GM04504 (cell line): ENCODE measurements around the gene WHAMM.
"Not testable (repeated sequence)": the region's sequence is repeated elsewhere in the genome, so short reads cannot be mapped to it uniquely, and the experiment has no call there.

Experiments
- DNase-seq: peaks from one replicate; pipeline ENCODE4 v3.0.0-alpha.2; 2012; ENCODE audit warnings: low read depth

Gene WHAMM

GRCh38 chr15:82839136-82839535 lies 29.7 kb downstream of the WHAMM start:
- DNase-seq = no peak

- DNase-seq = no peak
Observed at GRCh38 chr15:82840166-82840565, 30.7 kb downstream of the WHAMM start.

GRCh38 chr15:82843566-82843965 lies 34.1 kb downstream of the WHAMM start:
- DNase-seq = no peak

GRCh38 chr15:82845686-82846085 lies 36.3 kb downstream of the WHAMM start:
- DNase-seq = no peak

- no peak for DNase-seq
Observed at GRCh38 chr15:82846621-82847020, 37.2 kb downstream of the WHAMM start.

- no peak for DNase-seq
Observed at GRCh38 chr15:82847703-82848102, 38.3 kb downstream of the WHAMM start.

GRCh38 chr15:82848241-82848993 lies 39.0 kb downstream of the WHAMM start:
- DNase-seq = no peak

GRCh38 chr15:82849556-82850512 lies 40.4 kb downstream of the WHAMM start:
- DNase-seq = peak; percentile 68

GRCh38 chr15:82850731-82851130 lies 41.3 kb downstream of the WHAMM start:
- no peak for DNase-seq

GRCh38 chr15:82851306-82851850 lies 42.0 kb downstream of the WHAMM start:
- no peak for DNase-seq

GRCh38 chr15:82851981-82852511 lies 42.6 kb downstream of the WHAMM start:
- DNase-seq = no peak

- no peak for DNase-seq
Observed at GRCh38 chr15:82852941-82853561, 43.6 kb downstream of the WHAMM start.

- no peak for DNase-seq
Observed at GRCh38 chr15:82854554-82854953, 45.1 kb downstream of the WHAMM start.

- no peak for DNase-seq
Observed at GRCh38 chr15:82855286-82856100, 46.1 kb downstream of the WHAMM start.

GRCh38 chr15:82856397-82857170 lies 47.2 kb downstream of the WHAMM start:
- DNase-seq = no peak

- no peak for DNase-seq
Observed at GRCh38 chr15:82858932-82859331, 49.5 kb downstream of the WHAMM start.

GRCh38 chr15:82862886-82863285 lies 53.5 kb downstream of the WHAMM start:
- DNase-seq = no peak

- no peak for DNase-seq
Observed at GRCh38 chr15:82864967-82865366, 55.5 kb downstream of the WHAMM start.

GRCh38 chr15:82865581-82865980 lies 56.2 kb downstream of the WHAMM start:
- not testable (repeated sequence) for DNase-seq

GRCh38 chr15:82865981-82866380 lies 56.6 kb downstream of the WHAMM start:
- not testable (repeated sequence) for DNase-seq
